Measurements from ENCODE around the gene NME7.

The NME7 gene

GRCh38 chr1:169250795-169251194 is 116.8 kb downstream of the NME7 start:
- peaks cover 9% of the 10 kb centered on the region for H3K4me1 ChIP-seq (ENCODE audit: control insufficient read depth, insufficient read depth, low read length)
- no peaks in the 10 kb centered on the region for H3K9me3 ChIP-seq (replicated peaks; ENCODE audit: low read length)

GRCh38 chr1:169250022-169250421 is 117.6 kb downstream of the NME7 start:
- H3K4me3 ChIP-seq (ENCODE audit: low read length) = no peak overlapping the region
- H3K4me1 ChIP-seq (ENCODE audit: control insufficient read depth, insufficient read depth, low read length) = peaks cover 9% of the 10 kb centered on the region
- H3K9me3 ChIP-seq (replicated peaks; ENCODE audit: low read length) = no peaks in the 10 kb centered on the region
- H3K4me2 ChIP-seq (ENCODE audit: low read length) = peak overlapping the region; percentile 23
- no peak overlapping the region for H3K9ac ChIP-seq (ENCODE audit: low read depth, low read length)
- no peaks in the 10 kb centered on the region for H3K36me3 ChIP-seq (ENCODE audit: insufficient read depth, low read length)
- no peaks in the 10 kb centered on the region for H3K27me3 ChIP-seq (ENCODE audit: control insufficient read depth, insufficient read depth, low read length)

More at GRCh38 chr1:169250795-169251194, 116.8 kb downstream of the NME7 start:
- no peak overlapping the region for H3K4me3 ChIP-seq (ENCODE audit: low read length)
- no peak overlapping the region for H3K9ac ChIP-seq (ENCODE audit: low read depth, low read length)
- no peak overlapping the region for H3K4me2 ChIP-seq (ENCODE audit: low read length)
- H3K27me3 ChIP-seq (ENCODE audit: control insufficient read depth, insufficient read depth, low read length) = no peaks in the 10 kb centered on the region
- no peaks in the 10 kb centered on the region for H3K36me3 ChIP-seq (ENCODE audit: insufficient read depth, low read length)

GRCh38 chr1:169249611-169250010 is 118.0 kb downstream of the NME7 start:
- Histone ChIP-seq H3K4me2 (ENCODE audit: low read length) (no peak overlapping the region), H3K36me3 (ENCODE audit: insufficient read depth, low read length) (no peaks in the 10 kb centered on the region), H3K4me3 (ENCODE audit: low read length) (no peak overlapping the region), H3K4me1 (ENCODE audit: control insufficient read depth, insufficient read depth, low read length) (peaks cover 9% of the 10 kb centered on the region), H3K9me3 (replicated peaks; ENCODE audit: low read length) (no peaks in the 10 kb centered on the region), H3K9ac (ENCODE audit: low read depth, low read length) (no peak overlapping the region), H3K27me3 (ENCODE audit: control insufficient read depth, insufficient read depth, low read length) (no peaks in the 10 kb centered on the region)

GRCh38 chr1:169245706-169246105 is 121.9 kb downstream of the NME7 start:
- Histone ChIP-seq H3K9ac (ENCODE audit: low read depth, low read length) (no peak overlapping the region), H3K27me3 (ENCODE audit: control insufficient read depth, insufficient read depth, low read length) (no peaks in the 10 kb centered on the region), H3K4me3 (ENCODE audit: low read length) (no peak overlapping the region), H3K36me3 (ENCODE audit: insufficient read depth, low read length) (no peaks in the 10 kb centered on the region), H3K9me3 (replicated peaks; ENCODE audit: low read length) (no peaks in the 10 kb centered on the region), H3K4me1 (ENCODE audit: control insufficient read depth, insufficient read depth, low read length) (peaks cover 14% of the 10 kb centered on the region), H3K4me2 (ENCODE audit: low read length) (no peak overlapping the region)

- H3K9ac ChIP-seq (ENCODE audit: low read depth, low read length) = no peak overlapping the region
- no peaks in the 10 kb centered on the region for H3K27me3 ChIP-seq (ENCODE audit: control insufficient read depth, insufficient read depth, low read length)
- H3K4me3 ChIP-seq (ENCODE audit: low read length) = peak overlapping the region; percentile 39
- H3K36me3 ChIP-seq (ENCODE audit: insufficient read depth, low read length) = no peaks in the 10 kb centered on the region
- no peaks in the 10 kb centered on the region for H3K9me3 ChIP-seq (replicated peaks; ENCODE audit: low read length)
- H3K4me1 ChIP-seq (ENCODE audit: control insufficient read depth, insufficient read depth, low read length) = peaks cover 8% of the 10 kb centered on the region
- peak overlapping the region; percentile 54 for H3K4me2 ChIP-seq (ENCODE audit: low read length)
Observed at GRCh38 chr1:169240449-169241232, 127.0 kb downstream of the NME7 start.

- H3K9ac ChIP-seq (ENCODE audit: low read depth, low read length) = no peak overlapping the region
- H3K9me3 ChIP-seq (replicated peaks; ENCODE audit: low read length) = no peaks in the 10 kb centered on the region
- no peak overlapping the region for H3K4me3 ChIP-seq (ENCODE audit: low read length)
- H3K4me1 ChIP-seq (ENCODE audit: control insufficient read depth, insufficient read depth, low read length) = peaks cover 8% of the 10 kb centered on the region
- no peak overlapping the region for H3K4me2 ChIP-seq (ENCODE audit: low read length)
- no peaks in the 10 kb centered on the region for H3K27me3 ChIP-seq (ENCODE audit: control insufficient read depth, insufficient read depth, low read length)
- H3K36me3 ChIP-seq (ENCODE audit: insufficient read depth, low read length) = no peaks in the 10 kb centered on the region
Observed at GRCh38 chr1:169236880-169237279, 130.7 kb downstream of the NME7 start.

- Histone ChIP-seq H3K4me2 (ENCODE audit: low read length) (no peak overlapping the region), H3K9ac (ENCODE audit: low read depth, low read length) (no peak overlapping the region), H3K4me3 (ENCODE audit: low read length) (no peak overlapping the region), H3K27me3 (ENCODE audit: control insufficient read depth, insufficient read depth, low read length) (no peaks in the 10 kb centered on the region), H3K9me3 (replicated peaks; ENCODE audit: low read length) (no peaks in the 10 kb centered on the region), H3K36me3 (ENCODE audit: insufficient read depth, low read length) (no peaks in the 10 kb centered on the region), H3K4me1 (ENCODE audit: control insufficient read depth, insufficient read depth, low read length) (peaks cover 7% of the 10 kb centered on the region)
Observed at GRCh38 chr1:169236143-169236542, 131.5 kb downstream of the NME7 start.

- no peak overlapping the region for H3K9ac ChIP-seq (ENCODE audit: low read depth, low read length)
- H3K4me3 ChIP-seq (ENCODE audit: low read length) = no peak overlapping the region
- H3K9me3 ChIP-seq (replicated peaks; ENCODE audit: low read length) = no peaks in the 10 kb centered on the region
- H3K27me3 ChIP-seq (ENCODE audit: control insufficient read depth, insufficient read depth, low read length) = no peaks in the 10 kb centered on the region
- H3K4me2 ChIP-seq (ENCODE audit: low read length) = no peak overlapping the region
- peaks cover 1% of the 10 kb centered on the region for H3K4me1 ChIP-seq (ENCODE audit: control insufficient read depth, insufficient read depth, low read length)
- H3K36me3 ChIP-seq (ENCODE audit: insufficient read depth, low read length) = no peaks in the 10 kb centered on the region
Observed at GRCh38 chr1:169235568-169235967, 132.0 kb downstream of the NME7 start.

- Histone ChIP-seq H3K9me3 (replicated peaks; ENCODE audit: low read length) (no peaks in the 10 kb centered on the region), H3K27me3 (ENCODE audit: control insufficient read depth, insufficient read depth, low read length) (no peaks in the 10 kb centered on the region), H3K4me2 (ENCODE audit: low read length) (no peak overlapping the region), H3K4me1 (ENCODE audit: control insufficient read depth, insufficient read depth, low read length) (no peaks in the 10 kb centered on the region), H3K36me3 (ENCODE audit: insufficient read depth, low read length) (no peaks in the 10 kb centered on the region), H3K4me3 (ENCODE audit: low read length) (no peak overlapping the region), H3K9ac (ENCODE audit: low read depth, low read length) (no peak overlapping the region)
Observed at GRCh38 chr1:169234780-169235179, 132.8 kb downstream of the NME7 start.

- Histone ChIP-seq H3K4me1 (ENCODE audit: control insufficient read depth, insufficient read depth, low read length) (no peaks in the 10 kb centered on the region), H3K9me3 (replicated peaks; ENCODE audit: low read length) (no peaks in the 10 kb centered on the region), H3K36me3 (ENCODE audit: insufficient read depth, low read length) (peaks cover 3% of the 10 kb centered on the region), H3K4me2 (ENCODE audit: low read length) (no peak overlapping the region), H3K9ac (ENCODE audit: low read depth, low read length) (no peak overlapping the region), H3K27me3 (ENCODE audit: control insufficient read depth, insufficient read depth, low read length) (no peaks in the 10 kb centered on the region), H3K4me3 (ENCODE audit: low read length) (no peak overlapping the region)
Observed at GRCh38 chr1:169217636-169218035, 150.0 kb downstream of the NME7 start.

GRCh38 chr1:169214598-169214997 is 153.0 kb downstream of the NME7 start:
- no peak overlapping the region for H3K9ac ChIP-seq (ENCODE audit: low read depth, low read length)
- H3K27me3 ChIP-seq (ENCODE audit: control insufficient read depth, insufficient read depth, low read length) = no peaks in the 10 kb centered on the region
- no peak overlapping the region for H3K4me3 ChIP-seq (ENCODE audit: low read length)
- peaks cover 3% of the 10 kb centered on the region for H3K36me3 ChIP-seq (ENCODE audit: insufficient read depth, low read length)
- no peak overlapping the region for H3K4me2 ChIP-seq (ENCODE audit: low read length)
- H3K4me1 ChIP-seq (ENCODE audit: control insufficient read depth, insufficient read depth, low read length) = no peaks in the 10 kb centered on the region
- no peaks in the 10 kb centered on the region for H3K9me3 ChIP-seq (replicated peaks; ENCODE audit: low read length)

GRCh38 chr1:169212088-169212487 is 155.5 kb downstream of the NME7 start:
- no peak overlapping the region for H3K4me2 ChIP-seq (ENCODE audit: low read length)
- no peak overlapping the region for H3K4me3 ChIP-seq (ENCODE audit: low read length)
- no peaks in the 10 kb centered on the region for H3K4me1 ChIP-seq (ENCODE audit: control insufficient read depth, insufficient read depth, low read length)
- no peaks in the 10 kb centered on the region for H3K9me3 ChIP-seq (replicated peaks; ENCODE audit: low read length)
- no peak overlapping the region for H3K9ac ChIP-seq (ENCODE audit: low read depth, low read length)
- no peaks in the 10 kb centered on the region for H3K27me3 ChIP-seq (ENCODE audit: control insufficient read depth, insufficient read depth, low read length)
- H3K36me3 ChIP-seq (ENCODE audit: insufficient read depth, low read length) = peaks cover 3% of the 10 kb centered on the region

All from skeletal muscle satellite cell (primary cell).